ENCODE results near the gene FAM210B.

- TF ChIP-seq MAX (IDR thresholded peaks at IDR 0.05) (no peak), POLR2AphosphoS5 (IDR thresholded peaks at IDR 0.05; ENCODE audit: low read depth, low read length) (no peak)
Observed at GRCh38 chr20:56372850-56373249, 14.1 kb downstream of the FAM210B start.

All from H1 (cell line).